DOHH2 (cell line): ENCODE results near the gene LGR6.

ENCODE experiments used
- H3F3A ChIP-seq: fragments of 200-600 bp; sonication (generic), shearing (Covaris generic); 2 replicates; pipeline ENCODE4 v1.6.0; 2016; ENCODE audit warnings: antibody characterized with exemption, mild to moderate bottlenecking; ENCODE audit not compliant: control insufficient read depth, insufficient read depth
- H3K27ac ChIP-seq: fragments of 200-600 bp; sonication (generic); 2 replicates; pipeline ENCODE4 v1.5.1; 2014; ENCODE audit warnings: low read depth, mild to moderate bottlenecking, low read length, moderate library complexity
- H3K27me3 ChIP-seq: fragments of 200-600 bp; sonication (generic); 2 replicates; pipeline ENCODE4 v1.6.1; 2014; ENCODE audit warnings: mild to moderate bottlenecking, low read length, mixed read lengths; ENCODE audit not compliant: control insufficient read depth
- H3K36me3 ChIP-seq: fragments of 200-600 bp; sonication (generic); 2 replicates; pipeline ENCODE4 v1.6.1; 2014; ENCODE audit warnings: mild to moderate bottlenecking, low read length, moderate library complexity, mixed read lengths; ENCODE audit not compliant: control insufficient read depth
- H3K4me1 ChIP-seq: fragments of 200-600 bp; sonication (generic); 2 replicates; pipeline ENCODE4 v1.6.1; 2014; ENCODE audit warnings: mild to moderate bottlenecking, low read length, mixed read lengths; ENCODE audit not compliant: control insufficient read depth
- H3K4me2 ChIP-seq: fragments of 200-600 bp; sonication (generic); 2 replicates; pipeline ENCODE4 v1.6.0; 2014; ENCODE audit warnings: mild to moderate bottlenecking, low read length, moderate library complexity
- H3K4me3 ChIP-seq: fragments of 200-600 bp; sonication (generic); 2 replicates; pipeline ENCODE4 v1.5.1; 2014; ENCODE audit warnings: mild to moderate bottlenecking, low read length, mixed read lengths
- H3K79me2 ChIP-seq: fragments of 200-600 bp; sonication (generic); 2 replicates; pipeline ENCODE4 v1.6.1; 2014; ENCODE audit warnings: mild to moderate bottlenecking, low read length, mixed read lengths; ENCODE audit not compliant: control insufficient read depth
- H3K9me2 ChIP-seq: fragments of 200-600 bp; sonication (generic); replicated peaks from 2 replicates; pipeline ENCODE4 v1.6.1; 2014; ENCODE audit warnings: mild to moderate bottlenecking, low read length, mixed read lengths; ENCODE audit not compliant: control insufficient read depth
- H3K9me3 ChIP-seq: fragments of 200-600 bp; sonication (generic); 2 replicates; pipeline ENCODE4 v1.6.1; 2014; ENCODE audit warnings: antibody characterized with exemption, low read length, mixed read lengths; ENCODE audit not compliant: control insufficient read depth, insufficient read depth
- H4K20me1 ChIP-seq: fragments of 200-600 bp; sonication (generic); 2 replicates; pipeline ENCODE4 v1.6.0; 2014; ENCODE audit warnings: low read depth, mild to moderate bottlenecking, antibody characterized with exemption, low read length, moderate library complexity; ENCODE audit not compliant: control insufficient read depth, insufficient read depth
- EZH2phosphoT487 ChIP-seq: fragments of 200-600 bp; sonication (generic); IDR thresholded peaks from 2 replicates; pipeline ENCODE4 v1.6.1; 2017; ENCODE audit warnings: borderline replicate concordance, mild to moderate bottlenecking, antibody characterized with exemption, low read length, moderate library complexity, mixed read lengths
- TF ChIP-seq, protein P1 (sequence below): fragments of 200-600 bp; sonication (generic); IDR thresholded peaks from one replicate; pipeline ENCODE4 v1.5.1; 2014; ENCODE audit warnings: antibody characterized with exemption, mild to moderate bottlenecking, low read depth, low read length; ENCODE audit not compliant: poor library complexity, severe bottlenecking

LGR6 gene

DNA sequence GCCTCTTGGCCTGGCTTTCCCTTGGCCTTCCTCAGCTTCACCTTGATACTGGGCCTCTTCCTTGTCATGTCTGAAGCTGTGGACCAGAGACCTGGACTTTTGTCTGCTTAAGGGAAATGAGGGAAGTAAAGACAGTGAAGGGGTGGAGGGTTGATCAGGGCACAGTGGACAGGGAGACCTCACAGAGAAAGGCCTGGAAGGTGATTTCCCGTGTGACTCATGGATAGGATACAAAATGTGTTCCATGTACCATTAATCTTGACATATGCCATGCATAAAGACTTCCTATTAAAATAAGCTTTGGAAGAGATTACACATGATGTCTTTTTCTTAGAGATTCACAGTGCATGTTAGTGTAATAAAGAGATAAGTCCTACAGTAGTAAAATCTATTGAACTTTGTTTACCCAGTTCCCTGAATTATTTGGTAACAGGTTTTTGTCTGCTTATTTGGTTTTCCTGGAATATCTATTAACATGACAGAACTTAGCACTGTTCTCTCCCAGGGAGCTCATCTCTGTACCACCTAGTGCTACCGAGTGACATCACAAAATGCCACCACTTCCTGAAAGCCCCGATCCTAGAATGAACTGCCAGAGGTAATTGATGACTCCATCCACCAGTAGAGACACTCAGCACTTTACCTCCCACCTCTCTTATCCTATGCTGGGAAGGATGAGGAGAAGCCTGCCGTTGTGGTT is 125.9 kb downstream of the LGR6 start:
- no peaks in the 10 kb centered on the region for H3K9me2 ChIP-seq
- no peaks in the 10 kb centered on the region for H3F3A ChIP-seq
- no peaks in the 10 kb centered on the region for H3K4me1 ChIP-seq
- H3K4me3 ChIP-seq = no peak overlapping the region
- no peaks in the 10 kb centered on the region for H3K36me3 ChIP-seq
- H3K27me3 ChIP-seq = peaks cover 4% of the 10 kb centered on the region
- no peak overlapping the region for H3K27ac ChIP-seq
- no peak for TF ChIP-seq EZH2phosphoT487
- TF ChIP-seq, protein P1, sequence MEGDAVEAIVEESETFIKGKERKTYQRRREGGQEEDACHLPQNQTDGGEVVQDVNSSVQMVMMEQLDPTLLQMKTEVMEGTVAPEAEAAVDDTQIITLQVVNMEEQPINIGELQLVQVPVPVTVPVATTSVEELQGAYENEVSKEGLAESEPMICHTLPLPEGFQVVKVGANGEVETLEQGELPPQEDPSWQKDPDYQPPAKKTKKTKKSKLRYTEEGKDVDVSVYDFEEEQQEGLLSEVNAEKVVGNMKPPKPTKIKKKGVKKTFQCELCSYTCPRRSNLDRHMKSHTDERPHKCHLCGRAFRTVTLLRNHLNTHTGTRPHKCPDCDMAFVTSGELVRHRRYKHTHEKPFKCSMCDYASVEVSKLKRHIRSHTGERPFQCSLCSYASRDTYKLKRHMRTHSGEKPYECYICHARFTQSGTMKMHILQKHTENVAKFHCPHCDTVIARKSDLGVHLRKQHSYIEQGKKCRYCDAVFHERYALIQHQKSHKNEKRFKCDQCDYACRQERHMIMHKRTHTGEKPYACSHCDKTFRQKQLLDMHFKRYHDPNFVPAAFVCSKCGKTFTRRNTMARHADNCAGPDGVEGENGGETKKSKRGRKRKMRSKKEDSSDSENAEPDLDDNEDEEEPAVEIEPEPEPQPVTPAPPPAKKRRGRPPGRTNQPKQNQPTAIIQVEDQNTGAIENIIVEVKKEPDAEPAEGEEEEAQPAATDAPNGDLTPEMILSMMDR = no peak
- H3K9me3 ChIP-seq = no peaks in the 10 kb centered on the region
- H4K20me1 ChIP-seq = no peaks in the 10 kb centered on the region
- no peaks in the 10 kb centered on the region for H3K79me2 ChIP-seq
- H3K4me2 ChIP-seq = no peak overlapping the region

DNA sequence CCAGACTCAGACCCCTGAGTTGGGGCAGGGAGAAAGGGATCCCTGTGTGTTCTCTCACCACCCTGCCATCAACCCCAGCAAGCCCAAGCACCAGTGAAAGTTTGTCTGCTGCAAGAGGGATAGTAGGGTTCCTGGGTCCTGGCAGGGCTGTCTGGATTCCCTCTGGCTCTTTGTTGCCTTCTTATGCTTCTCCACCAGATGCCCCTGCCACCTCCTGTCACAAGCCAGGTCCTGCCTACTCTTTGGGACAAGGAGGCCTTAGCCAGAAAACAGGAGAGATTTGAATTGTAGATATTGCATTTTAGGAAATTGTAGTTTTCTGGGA is 126.4 kb downstream of the LGR6 start:
- H3K27ac ChIP-seq = no peak overlapping the region
- no peaks in the 10 kb centered on the region for H3K9me3 ChIP-seq
- H3F3A ChIP-seq = no peaks in the 10 kb centered on the region
- H3K9me2 ChIP-seq = no peaks in the 10 kb centered on the region
- no peaks in the 10 kb centered on the region for H3K36me3 ChIP-seq
- no peaks in the 10 kb centered on the region for H4K20me1 ChIP-seq
- H3K27me3 ChIP-seq = peaks cover 4% of the 10 kb centered on the region
- H3K4me1 ChIP-seq = no peaks in the 10 kb centered on the region
- no peaks in the 10 kb centered on the region for H3K79me2 ChIP-seq
- no peak overlapping the region for H3K4me3 ChIP-seq
- TF ChIP-seq, protein P1 = no peak
- no peak for TF ChIP-seq EZH2phosphoT487
- H3K4me2 ChIP-seq = no peak overlapping the region

DNA sequence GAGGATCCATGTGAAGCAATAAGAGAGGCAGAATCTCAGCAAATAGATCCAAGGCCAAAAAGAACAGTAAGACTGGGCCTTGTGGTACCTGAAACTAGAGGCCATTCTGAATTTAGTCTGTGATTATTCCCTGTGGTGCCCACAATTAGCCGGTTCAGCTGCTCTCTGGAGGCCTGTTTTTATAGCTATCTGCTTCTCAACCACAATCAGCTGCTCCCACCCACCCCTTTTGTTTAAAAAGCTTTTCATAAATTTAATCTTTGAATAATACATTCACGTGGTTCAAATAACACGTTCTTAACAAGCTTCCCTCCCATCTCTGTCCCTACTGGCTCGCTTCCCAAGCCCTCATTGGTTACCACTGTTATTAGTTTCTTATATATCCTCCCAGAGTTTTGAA is 130.1 kb downstream of the LGR6 start:
- Histone ChIP-seq H4K20me1 (no peaks in the 10 kb centered on the region), H3K79me2 (no peaks in the 10 kb centered on the region), H3K27ac (no peak overlapping the region), H3K4me2 (no peak overlapping the region), H3F3A (no peaks in the 10 kb centered on the region), H3K36me3 (peaks cover 4% of the 10 kb centered on the region; the same call in 1 of the 2 replicates), H3K4me1 (no peaks in the 10 kb centered on the region), H3K9me2 (no peaks in the 10 kb centered on the region), H3K27me3 (peaks cover 4% of the 10 kb centered on the region), H3K9me3 (no peaks in the 10 kb centered on the region), H3K4me3 (no peak overlapping the region)
- TF ChIP-seq EZH2phosphoT487 = no peak
- TF ChIP-seq, protein P1 = no peak
